T-helper 1 cell treated with Interleukin-12 subunit alpha and Interleukin-12 subunit beta and Interleukin-4 antibody, amounts not matched to agents 30 μg/mL and 1 μg/mL, for 36 hours (primary cell): ENCODE data around the gene PCDH11Y.
"Not testable (repeated sequence)": the region's sequence is repeated elsewhere in the genome, so short reads cannot be mapped to it uniquely, and the experiment has no call there.

Source experiments
- H3K27ac Mint-ChIP-seq: one replicate; pipeline ENCODE4 v1.8.0; 2021; ENCODE audit warnings: mild to moderate bottlenecking, mixed read lengths
- H3K27me3 Mint-ChIP-seq: one replicate; pipeline ENCODE4 v1.8.0; 2021; ENCODE audit warnings: low read depth, mixed read lengths
- H3K36me3 Mint-ChIP-seq: one replicate; pipeline ENCODE4 v1.8.0; 2021; ENCODE audit warnings: low read depth, mixed read lengths
- H3K4me1 Mint-ChIP-seq: one replicate; pipeline ENCODE4 v1.8.0; 2021; ENCODE audit warnings: low read depth, mixed read lengths
- H3K4me3 Mint-ChIP-seq: one replicate; pipeline ENCODE4 v1.8.0; 2021; ENCODE audit warnings: mild to moderate bottlenecking, moderate library complexity, mixed read lengths
- H3K9me3 Mint-ChIP-seq: one replicate; pipeline ENCODE4 v1.8.0; 2021; ENCODE audit warnings: mixed read lengths

PCDH11Y gene

GRCh38 chrY:5709788-5710381 lies 709.8 kb downstream of the PCDH11Y start:
- not testable (repeated sequence) for H3K27ac Mint-ChIP-seq, H3K4me1 Mint-ChIP-seq, H3K27me3 Mint-ChIP-seq, H3K36me3 Mint-ChIP-seq, H3K4me3 Mint-ChIP-seq, H3K9me3 Mint-ChIP-seq

GRCh38 chrY:5761403-5761802 lies 761.3 kb downstream of the PCDH11Y start:
- H3K4me3 Mint-ChIP-seq, H3K36me3 Mint-ChIP-seq, H3K9me3 Mint-ChIP-seq, H3K4me1 Mint-ChIP-seq, H3K27ac Mint-ChIP-seq, H3K27me3 Mint-ChIP-seq: not testable (repeated sequence)

GRCh38 chrY:5776485-5776884 lies 776.4 kb downstream of the PCDH11Y start:
- not testable (repeated sequence) for H3K4me3 Mint-ChIP-seq, H3K36me3 Mint-ChIP-seq, H3K9me3 Mint-ChIP-seq, H3K27ac Mint-ChIP-seq, H3K27me3 Mint-ChIP-seq, H3K4me1 Mint-ChIP-seq
